ENCODE measurements around the gene LRIT2.

The LRIT2 gene

DNA sequence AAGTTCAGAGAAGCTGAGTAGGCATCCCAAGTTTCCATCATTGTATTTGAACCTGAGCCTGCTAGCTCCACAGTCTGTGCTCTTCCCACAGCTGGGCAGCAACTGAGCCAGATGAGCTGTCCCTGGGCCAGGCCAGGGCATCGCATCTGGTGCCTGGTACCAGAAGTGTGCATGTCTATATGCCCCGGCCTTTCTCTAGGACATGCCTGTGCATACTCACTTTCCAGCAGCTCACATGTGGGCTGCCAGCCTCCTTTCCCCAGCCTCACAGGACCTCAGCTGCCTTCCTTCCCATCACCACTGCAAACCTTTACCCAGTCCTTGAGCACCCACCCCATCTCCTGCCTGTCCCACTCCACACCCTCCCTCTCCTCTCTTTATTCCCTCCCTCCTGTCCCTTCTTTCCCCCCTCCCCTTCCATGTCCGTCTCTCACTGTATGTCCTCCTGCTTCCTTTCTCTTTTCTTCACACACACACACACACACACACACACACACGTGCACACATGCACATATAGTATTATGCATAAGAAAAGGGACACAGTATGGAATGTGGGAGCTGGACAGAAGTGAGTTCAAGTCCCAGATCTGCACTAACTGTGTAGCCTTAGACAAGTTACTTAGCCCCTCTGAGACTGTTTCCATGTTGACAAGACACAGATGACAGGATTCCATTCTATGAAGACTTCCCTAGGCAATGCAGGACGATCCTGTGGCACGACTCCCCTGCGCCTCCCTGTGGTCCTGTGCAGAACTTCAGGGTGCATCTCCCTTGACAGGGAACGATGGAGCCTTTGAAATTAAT is 20.1 kb downstream of the LRIT2 start:
- peak; percentile 56 for DNase-seq (ENCODE audit: low spot score)

DNA sequence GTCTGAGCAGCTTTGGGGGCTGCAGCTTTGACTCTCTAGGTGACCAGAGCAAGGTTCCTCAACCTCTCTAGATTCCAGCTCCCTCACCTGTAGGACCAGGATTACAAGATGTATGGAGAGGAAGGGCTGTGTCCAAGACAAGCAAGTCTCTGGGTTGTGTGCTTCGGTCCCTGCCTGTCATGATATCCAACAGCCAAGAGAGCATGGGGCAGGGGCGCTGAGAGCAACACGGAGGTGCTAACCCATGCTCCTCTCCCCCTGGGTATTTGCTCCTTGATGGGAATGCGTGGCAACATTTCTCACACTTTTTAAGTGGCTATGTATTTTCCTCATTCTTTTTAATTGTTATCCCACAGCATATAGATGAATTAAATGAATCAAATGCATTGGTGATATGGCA is 20.7 kb downstream of the LRIT2 start:
- no peak for DNase-seq (ENCODE audit: low spot score)

DNA sequence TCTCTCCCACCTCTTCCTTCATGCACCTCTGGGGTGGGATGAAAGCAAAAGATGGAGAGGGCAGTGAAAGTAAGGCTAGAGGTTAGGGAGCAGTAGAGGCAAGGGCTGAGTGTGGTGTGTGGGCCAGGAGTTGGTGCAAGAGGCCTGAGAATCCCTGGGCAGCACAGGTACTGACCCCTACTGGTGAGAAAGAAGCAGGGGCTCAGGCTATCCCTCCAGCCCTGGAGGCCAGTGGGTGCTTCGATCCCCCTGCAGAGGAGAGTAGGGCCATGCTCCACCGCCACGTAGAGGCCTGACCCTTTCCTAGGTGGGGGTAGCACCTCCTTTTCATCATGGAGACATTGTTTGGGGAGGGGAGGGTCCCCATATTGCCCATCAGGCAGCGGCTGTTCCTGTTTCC is 21.2 kb downstream of the LRIT2 start:
- no peak for DNase-seq (ENCODE audit: low spot score)

DNA sequence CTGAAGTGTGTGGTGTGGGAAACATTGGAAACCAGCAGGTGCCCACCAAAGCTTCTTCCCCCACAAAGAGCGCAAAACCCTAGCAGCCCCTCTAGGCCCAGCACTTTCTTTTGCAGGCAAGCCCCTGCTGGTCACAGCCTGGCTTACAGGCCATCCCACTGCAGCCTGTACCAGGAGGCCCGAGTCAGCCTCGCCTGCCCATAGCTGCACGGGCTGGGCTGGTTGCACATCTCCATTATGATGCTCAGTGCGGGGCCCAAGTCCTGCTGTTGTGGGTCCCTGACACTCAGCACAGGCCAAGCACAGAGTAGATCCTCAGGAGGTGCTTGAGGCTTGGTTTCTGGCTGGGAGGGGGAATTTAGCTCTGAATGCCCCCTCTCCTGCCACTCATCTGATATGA is 23.0 kb downstream of the LRIT2 start:
- DNase-seq (ENCODE audit: low spot score) = no peak

DNA sequence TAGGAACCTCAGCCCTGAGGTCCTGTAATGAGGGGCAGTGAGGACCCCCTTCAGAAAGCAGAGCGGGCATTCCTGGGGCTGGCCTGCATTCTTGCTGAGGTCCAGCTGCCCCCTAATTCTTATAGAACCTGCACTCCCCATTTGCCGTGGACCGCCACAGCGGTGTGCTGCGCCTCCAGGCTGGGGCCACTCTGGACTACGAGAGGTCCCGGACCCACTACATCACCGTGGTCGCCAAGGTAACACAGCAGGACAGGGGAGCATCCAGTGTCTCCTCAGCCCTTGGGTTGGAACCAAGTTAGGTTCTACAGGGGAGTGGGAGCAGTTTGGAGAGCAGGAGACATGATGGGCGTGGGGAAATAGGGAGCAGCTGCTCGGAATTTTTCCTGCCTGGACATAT is 23.7 kb downstream of the LRIT2 start:
- DNase-seq (ENCODE audit: low spot score) = no peak

DNA sequence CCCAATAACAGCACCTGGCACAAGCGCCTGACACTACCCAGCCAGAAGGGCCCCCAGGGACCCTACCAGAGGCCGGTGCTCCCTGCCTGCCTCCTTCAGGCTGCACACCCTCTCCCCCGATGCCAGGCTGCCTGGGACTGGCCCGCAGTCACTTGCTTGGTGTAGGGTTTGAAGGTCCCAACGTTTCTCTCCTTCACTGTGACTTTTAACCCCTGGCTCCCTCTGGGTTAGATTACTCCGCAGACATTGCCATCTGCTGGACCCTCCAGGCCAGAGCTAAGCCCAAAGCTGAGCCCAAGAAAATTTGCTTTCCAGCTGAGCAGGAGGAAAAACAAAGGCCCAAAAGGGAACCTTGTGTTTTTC is 24.1 kb downstream of the LRIT2 start:
- DNase-seq (ENCODE audit: low spot score) = no peak

DNA sequence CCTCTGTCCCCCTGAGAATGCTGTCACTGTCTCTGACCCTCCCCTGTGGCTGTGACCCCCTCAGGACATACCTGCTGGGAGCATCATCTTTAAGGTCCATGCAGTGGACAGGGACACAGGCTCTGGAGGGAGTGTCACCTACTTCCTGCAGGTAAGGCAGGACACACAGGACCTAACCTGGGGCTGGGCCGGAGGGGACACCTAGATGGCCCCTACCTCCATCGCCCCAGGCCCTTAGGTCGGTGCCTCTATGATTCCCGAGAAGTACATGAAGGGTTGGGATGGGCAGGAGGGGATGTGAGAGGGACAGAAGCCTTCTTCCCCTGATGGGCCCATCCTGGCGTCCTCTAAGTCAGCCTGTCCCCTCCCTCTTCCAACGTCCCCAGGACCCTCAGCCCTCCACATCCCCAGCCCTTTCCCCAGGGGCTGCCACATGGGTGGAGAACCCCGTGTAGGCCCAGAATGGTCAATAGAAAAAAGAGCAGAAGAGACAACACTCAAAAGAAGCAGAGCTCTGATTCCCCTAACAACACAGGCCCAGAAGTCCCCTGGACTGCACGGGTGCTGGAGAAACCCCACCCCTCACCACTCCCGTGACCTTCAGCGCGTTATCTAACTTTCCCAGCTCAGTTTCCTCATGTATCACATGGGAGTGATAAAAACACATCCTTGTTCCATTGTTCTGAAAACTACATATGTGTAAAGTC is 24.7 kb downstream of the LRIT2 start:
- DNase-seq (ENCODE audit: low spot score) = no peak

DNA sequence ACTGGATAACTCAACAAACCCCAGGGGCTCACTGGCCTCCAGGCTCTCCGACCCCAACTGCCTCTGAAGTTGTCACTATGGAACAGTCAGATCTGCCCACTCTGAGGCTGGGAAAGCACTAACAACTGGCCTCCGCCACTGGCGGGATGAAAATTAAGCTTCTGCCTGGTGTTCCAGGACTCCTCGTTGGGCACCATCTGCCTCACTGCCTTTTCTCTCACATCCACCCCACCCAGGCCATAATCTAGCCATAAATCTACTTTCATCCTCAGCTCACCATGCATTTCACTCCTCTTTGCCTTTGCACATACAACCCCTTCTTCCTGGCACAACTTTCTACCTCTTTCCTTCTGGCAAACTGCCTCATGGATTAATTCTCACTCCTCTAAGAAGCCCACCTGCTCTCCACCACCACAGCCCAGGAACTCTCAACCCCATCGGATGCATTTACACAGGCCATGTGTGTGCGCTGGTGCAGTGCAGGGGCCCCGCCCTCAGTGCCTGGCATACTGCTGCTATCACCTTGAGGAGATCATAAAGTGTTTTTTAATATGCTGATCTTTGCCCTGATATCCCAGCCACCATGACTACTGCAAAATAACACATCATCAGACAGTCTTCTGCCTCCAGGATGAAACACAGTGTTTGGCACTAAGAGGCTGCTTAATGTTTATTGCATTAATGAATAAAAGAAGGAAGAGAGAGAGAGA is 27.0 kb downstream of the LRIT2 start:
- no peak for DNase-seq (ENCODE audit: low spot score)

DNA sequence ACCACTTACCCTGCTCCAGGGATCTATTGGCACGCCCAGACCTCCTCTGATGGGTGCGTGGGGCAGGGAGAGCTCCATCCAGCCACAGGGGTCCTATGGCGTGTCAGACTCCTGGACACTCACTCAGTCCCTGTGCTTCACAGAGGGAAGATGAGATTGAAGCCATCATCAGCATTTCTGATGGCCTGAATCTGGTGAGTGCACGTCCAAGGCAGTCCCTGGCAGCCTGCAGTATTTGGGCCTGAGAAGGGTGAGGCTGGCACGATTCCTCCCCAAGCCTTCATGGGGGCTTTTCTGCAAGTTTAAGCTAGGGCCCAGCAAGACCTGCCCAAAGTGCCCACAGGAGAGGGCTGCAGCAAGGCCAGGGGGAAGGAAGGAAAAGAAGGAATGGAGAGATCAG is 27.7 kb downstream of the LRIT2 start:
- DNase-seq (ENCODE audit: low spot score) = no peak

DNA sequence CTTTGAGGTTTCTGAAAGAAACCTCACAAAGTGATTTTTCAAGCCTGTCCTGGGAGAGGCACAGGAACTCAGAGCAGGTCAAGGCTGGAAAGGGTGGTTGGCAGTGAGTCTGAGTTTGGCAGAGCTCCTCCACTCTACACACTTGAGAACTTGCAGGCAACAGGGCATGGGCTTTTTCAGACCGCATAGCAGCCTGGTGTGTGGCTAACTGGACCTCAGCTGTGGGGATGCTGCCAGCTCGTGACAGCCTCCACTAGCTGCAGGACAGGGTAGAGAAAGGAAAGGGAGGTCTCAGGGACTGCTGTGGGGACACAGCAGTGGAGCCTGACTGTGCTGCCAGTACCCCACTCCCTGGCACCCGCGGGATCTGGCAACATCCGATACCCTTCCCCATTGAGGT is 28.4 kb downstream of the LRIT2 start:
- no peak for DNase-seq (ENCODE audit: low spot score)

DNA sequence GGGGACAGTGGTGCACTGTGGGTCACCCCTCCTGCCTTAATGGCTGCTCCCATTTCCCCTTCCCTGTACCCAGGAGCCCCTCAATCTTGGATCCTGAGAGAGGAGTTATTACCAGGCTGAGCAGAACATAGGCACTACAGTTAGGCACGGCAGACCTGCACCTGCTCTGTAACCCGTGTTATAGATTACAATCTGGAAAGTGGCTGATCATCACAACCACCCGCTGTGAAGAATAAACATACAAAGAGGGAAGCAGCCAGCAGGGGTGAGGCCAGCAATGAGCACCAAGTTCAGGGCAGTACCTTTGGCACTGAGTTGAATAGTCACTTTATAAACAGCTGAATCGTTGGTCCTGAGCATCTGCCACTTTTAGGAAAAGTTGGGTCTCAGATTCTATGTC is 29.3 kb downstream of the LRIT2 start:
- DNase-seq (ENCODE audit: low spot score) = no peak

DNA sequence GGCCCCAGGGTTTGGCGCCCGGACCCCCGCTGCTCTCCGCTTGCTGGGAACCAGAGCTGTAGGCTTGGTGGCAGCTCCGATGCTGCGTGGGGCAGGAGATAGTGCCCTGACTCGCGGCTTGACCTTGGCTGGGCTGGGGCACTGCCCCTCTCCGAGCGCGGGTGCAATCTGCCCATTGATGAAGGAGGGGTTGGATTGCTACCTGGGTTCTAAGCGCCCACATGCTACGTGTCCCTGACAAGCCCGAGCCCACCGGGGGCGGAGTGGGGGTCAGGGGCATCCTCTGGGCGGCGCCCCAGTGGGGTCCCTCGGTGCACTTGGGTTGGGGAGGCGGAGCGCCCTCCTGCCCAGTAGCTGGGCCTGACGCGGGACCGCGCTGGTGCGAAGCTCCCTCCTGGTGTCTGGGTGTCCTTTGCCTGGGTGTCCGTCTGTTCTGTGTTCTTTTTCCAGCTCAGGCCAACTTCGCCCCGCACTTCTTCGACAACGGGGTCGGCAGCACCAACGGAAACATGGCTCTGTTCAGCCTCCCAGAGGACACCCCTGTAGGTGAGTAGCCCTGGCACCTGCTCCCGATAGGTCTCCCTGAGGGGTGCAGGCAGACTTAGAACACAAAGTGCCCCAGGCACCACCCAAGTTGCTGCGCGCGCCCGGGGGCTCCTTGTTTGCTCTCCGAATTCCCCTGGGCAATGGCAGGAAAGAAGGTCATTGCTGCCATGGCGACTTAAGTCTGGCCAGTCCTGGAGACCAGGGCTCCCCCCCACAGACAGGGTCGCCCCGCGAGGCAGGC is 30.1 kb downstream of the LRIT2 start:
- DNase-seq (ENCODE audit: low spot score) = no peak

DNA sequence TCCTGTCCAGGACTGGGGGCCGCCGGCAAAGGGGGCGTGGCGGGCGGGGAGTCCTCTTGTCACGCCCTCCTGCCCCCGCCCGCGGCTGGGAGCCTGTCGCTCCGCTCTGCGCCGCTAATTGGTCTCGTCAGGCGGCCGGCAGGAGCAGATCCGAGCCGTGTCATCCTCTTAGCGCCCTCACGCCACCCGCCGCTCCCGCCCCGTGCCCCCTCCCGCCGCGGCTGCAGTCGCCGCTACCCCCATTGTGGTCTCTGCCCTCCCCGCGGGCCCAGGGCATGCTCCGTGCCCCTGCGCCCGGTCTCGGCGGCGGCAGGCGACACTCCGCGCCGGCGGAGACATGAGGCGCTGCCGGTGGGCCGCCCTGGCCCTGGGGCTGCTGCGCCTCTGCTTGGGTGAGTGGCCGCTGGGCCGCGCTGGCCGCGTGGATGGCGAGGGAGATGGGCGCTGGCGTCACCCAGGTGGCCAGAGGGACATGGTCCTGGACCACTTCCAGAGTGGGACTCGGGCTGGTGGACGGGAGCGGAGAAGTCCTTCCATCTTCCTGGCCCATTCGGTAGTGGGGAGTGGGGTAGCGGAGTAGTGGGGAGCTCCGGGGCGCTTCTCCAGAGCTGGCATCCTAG is 30.8 kb downstream of the LRIT2 start, which contains the start of gene CDHR1:
TSS of gene CDHR1 (plus strand) at position 114 of the 620 bp plus-strand sequence. CDS start at position 338, 224 bp downstream.
- no peak for DNase-seq (ENCODE audit: low spot score)

DNA sequence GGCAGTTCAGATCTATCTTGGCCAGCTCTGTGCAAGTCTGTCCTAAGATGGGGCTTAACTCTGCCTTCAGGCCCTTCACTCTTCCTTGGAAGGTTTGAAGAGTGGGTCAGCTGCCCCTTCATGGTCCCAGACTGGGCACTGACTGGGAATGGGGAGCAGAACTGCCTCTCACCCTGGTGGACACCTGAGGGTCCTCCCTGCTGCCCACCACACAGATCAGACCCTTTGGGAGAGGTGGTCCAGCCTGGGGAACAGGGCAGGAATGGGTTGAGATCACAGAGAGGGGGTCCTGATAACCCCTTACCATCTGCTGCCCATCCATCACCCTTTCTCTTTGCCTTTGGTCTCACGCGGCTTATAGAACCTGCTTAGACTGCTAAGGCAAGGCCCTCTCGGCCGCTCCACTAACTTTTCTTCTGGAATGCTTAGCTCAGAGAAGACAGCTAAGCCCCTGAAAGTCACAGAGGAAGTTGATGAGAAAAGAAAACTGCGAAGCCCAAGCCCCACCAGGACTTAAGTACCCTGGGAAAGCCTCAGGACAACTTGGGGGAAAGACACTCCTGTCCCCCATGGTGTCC is 31.4 kb downstream of the LRIT2 start:
- DNase-seq (ENCODE audit: low spot score) = no peak

DNA sequence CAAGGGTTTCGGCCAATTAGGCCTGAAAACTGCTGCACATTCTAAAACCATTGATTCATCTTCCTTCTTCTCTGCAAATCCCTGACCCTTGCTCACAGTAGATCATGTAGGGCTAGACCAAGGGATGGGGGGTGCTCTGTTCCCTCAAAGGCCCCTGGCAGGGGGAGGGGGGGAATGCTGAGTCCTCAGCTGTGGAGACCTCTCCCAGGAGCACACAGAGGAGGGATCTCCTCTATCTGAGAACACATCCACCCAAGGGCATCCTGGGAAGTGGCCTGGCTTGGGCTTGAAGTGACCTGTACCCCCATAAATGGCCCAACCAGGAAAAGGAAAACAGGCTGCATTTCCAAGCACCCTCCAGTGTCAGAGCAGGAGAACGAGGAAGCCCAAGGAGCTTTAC is 32.0 kb downstream of the LRIT2 start:
- DNase-seq (ENCODE audit: low spot score) = no peak

DNA sequence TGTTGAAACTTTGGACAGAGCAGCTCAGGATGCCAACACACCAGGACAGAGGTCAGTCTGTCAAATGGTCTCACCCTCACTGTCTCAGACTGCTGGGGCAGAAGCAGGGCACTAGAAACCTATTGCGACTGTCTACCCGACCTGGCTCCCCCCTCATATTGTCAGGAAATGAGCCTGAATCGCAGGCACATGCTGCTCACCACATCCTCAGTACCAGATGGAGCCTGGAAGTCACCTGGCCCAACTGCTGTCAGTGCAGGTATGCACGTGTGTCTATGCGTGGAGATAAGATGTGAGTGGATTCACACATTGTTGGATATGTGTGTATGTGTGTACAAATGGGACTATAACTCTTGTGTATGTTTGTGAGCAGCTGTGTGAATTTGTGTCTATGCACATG is 34.2 kb downstream of the LRIT2 start:
- DNase-seq (ENCODE audit: low spot score) = no peak

DNA sequence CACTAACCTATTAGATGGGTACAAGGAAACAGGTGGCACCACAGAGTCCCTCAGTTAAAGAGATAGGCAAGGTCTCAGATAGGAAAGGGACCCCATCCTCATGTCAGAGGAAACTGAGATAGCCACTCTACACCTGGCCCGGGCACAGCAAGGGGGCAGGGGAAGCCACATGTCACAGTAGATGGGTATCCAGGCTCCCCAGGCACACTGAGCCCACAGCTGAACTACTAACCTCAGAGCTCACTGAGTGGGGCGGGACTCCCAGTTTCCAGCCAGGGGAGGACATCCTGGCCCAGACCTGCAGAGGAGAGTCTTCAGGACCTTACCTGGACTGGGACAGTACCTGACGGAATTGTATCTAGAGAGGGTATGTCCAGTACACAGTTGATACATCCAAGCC is 34.7 kb downstream of the LRIT2 start:
- no peak for DNase-seq (ENCODE audit: low spot score)

DNA sequence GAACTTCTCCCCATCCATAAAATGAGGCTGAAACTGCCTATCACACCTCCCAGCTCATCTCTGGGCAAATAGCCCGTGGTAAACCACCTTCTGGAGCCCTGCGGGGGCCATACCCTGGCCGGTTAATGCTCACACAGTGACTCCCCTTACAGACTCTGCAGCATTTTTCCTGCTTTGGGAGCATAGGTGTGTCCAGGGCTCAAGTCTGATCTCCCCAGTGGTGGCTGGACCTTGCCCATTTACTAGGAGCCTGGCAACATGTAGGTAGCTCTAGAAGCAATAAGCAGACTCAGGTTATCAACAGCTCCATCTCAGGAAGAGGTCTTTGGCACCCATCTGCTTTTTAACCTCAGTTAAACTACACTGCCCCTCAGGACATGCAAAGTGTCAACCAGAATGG is 36.5 kb downstream of the LRIT2 start:
- DNase-seq (ENCODE audit: low spot score) = no peak

DNA sequence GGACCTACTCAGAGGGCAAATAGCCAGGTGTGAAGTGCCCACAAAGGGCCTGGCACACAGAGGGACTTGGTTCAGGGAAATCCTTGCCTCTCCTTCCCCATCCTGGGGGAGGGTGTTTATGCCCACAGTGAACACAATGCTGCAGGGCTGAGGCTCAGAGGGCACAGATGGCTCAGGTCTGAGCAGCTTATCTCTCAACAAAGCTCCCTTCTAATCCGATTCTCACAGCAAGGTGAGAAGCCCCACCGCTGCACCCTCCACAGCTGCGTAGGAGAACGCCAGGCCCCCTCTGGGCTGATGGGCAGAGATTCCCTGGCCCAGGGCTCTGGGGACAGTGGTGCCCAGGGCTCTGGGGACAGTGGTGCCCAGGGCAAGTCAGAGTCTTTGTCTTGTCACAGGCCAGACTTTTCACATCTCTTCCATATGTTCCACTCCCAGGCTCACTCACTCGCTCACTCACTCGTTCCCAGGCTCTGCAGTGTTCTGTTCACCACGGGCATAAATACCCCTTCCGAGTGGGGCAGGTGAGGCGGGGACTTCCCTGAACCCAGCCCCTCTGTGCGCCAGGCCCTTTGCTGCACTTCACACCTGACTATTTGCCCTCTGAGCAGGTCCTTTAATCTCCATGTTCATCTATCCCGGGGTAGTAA is 39.7 kb downstream of the LRIT2 start:
- no peak for DNase-seq (ENCODE audit: low spot score)

DNA sequence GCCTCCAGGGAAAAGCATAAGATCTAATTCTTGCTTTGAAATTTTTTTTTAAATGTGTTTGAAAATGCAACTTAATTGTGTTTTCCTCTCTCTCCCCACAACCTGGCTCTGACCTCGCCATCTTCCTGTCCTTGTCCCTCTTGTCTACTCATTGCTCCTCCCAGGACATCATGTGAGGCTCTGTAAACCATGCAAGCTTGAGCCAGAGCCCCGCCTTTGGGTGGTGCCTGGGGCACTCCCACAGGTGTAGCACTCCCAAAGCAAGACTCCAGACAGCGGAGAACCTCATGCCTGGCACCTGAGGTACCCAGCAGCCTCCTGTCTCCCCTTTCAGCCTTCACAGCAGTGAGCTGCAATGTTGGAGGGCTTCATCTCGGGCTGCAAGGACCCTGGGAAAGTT is 40.8 kb downstream of the LRIT2 start:
- DNase-seq (ENCODE audit: low spot score) = no peak

DNA sequence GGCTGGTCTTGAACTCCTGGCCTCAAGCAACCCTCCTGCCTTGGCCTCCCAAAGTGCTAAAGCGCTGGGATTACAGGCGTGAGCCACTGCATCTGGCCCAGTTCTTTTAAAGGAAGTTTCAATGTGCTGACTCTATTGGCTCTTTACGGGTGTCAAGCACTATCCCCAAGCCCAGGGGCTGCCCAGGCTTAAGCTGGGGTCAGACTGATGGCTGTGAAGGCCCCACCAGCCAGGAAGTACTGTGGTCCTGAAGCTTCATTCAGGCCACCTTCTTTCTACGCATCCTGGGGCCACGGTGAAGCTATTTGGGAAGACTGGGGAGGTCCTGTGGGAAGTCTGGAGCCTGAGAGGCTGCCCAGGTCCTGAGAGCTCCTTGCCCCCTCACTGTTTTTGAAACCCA is 43.7 kb downstream of the LRIT2 start:
- DNase-seq (ENCODE audit: low spot score) = no peak
